ENCODE results near the gene CAMK2G.
"Not testable (repeated sequence)": the region's sequence is repeated elsewhere in the genome, so short reads cannot be mapped to it uniquely, and the experiment has no call there.

The CAMK2G gene

DNA sequence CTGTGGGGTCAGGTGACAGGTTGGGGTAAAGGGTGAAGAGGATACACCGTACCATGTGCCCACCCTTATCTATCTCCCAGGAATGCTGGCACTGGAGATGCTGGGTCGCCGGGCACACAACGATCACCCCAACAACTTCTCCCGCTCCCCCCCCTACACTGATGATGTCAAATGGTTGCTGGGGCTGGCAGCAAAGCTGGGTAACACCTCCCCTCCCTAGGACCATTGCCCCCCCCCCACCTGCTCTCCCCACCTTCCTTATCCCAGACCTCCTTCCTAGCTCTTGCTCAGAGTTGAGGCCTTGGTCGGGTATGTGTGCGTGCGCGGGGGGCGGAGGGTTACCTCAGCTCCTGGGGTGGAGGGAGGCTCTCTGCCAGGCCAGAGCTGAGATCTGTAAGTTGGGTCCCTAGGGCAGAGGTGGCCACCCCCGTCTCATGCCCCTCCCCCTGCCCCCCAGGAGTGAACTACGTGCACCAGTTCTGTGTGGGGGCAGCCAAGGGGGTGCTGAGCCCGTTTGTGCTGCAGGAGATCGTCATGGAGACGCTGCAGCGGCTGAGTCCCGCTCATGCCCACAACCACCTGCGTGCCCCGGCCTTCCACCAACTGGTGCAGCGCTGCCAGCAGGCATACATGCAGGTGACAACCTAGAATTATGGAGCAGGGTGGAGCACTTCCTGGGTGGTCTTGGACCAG is 73.6 kb downstream of the CAMK2G start:
- no peak for TF ChIP-seq CTCF (IDR thresholded peaks at IDR 0.05; ENCODE audit: low read depth, low read length, missing control alignments)
- H3K4me3 ChIP-seq (replicated peaks; ENCODE audit: low read depth, low read length) = no peak overlapping the region
- no peak for DNase-seq (ENCODE audit: extremely low read depth, low read depth)

GRCh38 chr10:73799899-73800559 is 74.3 kb downstream of the CAMK2G start:
- no peak for DNase-seq (ENCODE audit: extremely low read depth, low read depth)
- no peak overlapping the region for H3K4me3 ChIP-seq (replicated peaks; ENCODE audit: low read depth, low read length)
- no peak for TF ChIP-seq CTCF (IDR thresholded peaks at IDR 0.05; ENCODE audit: low read depth, low read length, missing control alignments)

GRCh38 chr10:73798927-73799560 is 75.3 kb downstream of the CAMK2G start:
- H3K4me3 ChIP-seq (replicated peaks; ENCODE audit: low read depth, low read length) = no peak overlapping the region
- no peak for TF ChIP-seq CTCF (IDR thresholded peaks at IDR 0.05; ENCODE audit: low read depth, low read length, missing control alignments)
- no peak for DNase-seq (ENCODE audit: extremely low read depth, low read depth)

DNA sequence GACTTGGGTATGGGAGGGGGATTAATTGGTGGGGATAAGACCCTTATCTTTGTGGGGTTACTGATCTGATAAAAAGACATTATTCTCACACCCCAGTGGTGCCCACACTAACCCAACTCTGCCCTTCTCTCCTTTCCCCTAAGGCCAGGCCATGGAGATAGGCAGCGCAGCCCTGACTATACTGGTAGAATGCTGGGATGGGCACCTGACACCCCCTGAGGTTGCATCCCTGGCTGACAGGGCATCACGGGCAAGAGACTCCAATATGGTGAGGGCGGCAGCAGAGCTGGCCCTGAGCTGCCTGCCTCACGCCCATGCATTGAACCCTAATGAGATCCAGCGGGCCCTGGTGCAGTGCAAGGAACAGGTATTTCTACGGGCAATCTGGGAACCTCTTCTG is 76.3 kb downstream of the CAMK2G start:
- no peak for TF ChIP-seq CTCF (IDR thresholded peaks at IDR 0.05; ENCODE audit: low read depth, low read length, missing control alignments)
- no peak overlapping the region for H3K4me3 ChIP-seq (replicated peaks; ENCODE audit: low read depth, low read length)

GRCh38 chr10:73797324-73798025 is 76.9 kb downstream of the CAMK2G start:
- TF ChIP-seq CTCF (IDR thresholded peaks at IDR 0.05; ENCODE audit: low read depth, low read length, missing control alignments) = no peak
- H3K4me3 ChIP-seq (replicated peaks; ENCODE audit: low read depth, low read length) = no peak overlapping the region
- DNase-seq (ENCODE audit: extremely low read depth, low read depth) = no peak

More for the DNA sequence above, 76.3 kb downstream of the CAMK2G start:
- no peak for DNase-seq (ENCODE audit: extremely low read depth, low read depth)

DNA sequence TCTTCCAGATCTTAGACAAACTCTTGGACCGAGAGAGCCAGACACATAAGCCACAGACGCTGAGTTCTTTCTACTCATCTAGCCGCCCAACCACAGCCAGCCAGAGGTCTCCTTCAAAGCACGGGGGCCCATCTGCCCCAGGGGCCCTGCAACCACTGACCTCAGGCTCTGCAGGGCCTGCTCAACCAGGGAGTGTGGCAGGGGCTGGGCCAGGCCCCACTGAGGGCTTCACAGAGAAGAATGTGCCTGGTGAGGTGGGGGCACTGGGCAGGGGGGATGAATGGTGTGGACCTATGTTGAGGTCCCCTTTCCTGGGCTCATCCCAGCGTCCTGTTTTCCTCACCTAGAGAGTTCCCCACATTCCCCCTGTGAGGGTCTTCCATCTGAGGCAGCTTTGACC is 77.6 kb downstream of the CAMK2G start:
- no peak for TF ChIP-seq CTCF (IDR thresholded peaks at IDR 0.05; ENCODE audit: low read depth, low read length, missing control alignments)
- no peak overlapping the region for H3K4me3 ChIP-seq (replicated peaks; ENCODE audit: low read depth, low read length)
- DNase-seq (ENCODE audit: extremely low read depth, low read depth) = no peak

GRCh38 chr10:73796035-73796434 is 78.3 kb downstream of the CAMK2G start:
- DNase-seq (ENCODE audit: extremely low read depth, low read depth); H3K4me3 ChIP-seq (replicated peaks; ENCODE audit: low read depth, low read length): not testable (repeated sequence)

DNA sequence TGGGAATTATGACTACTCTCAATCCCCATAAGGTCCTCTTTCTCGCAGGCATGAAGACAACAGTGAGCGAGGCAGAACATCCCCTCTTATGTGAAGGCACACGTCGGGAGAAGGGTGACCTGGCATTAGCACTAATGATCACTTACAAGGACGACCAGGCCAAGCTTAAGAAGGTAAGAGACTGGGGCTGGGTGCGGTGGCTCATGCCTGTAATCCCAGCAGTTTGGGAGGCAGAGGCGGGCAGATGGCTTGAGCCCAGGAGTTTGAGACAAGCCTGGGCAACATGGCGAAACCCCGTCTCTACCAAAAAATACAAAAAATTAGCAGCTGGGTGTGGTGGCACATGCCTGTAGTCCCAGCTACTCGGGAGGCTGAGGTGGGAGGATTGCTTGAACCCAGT is 78.9 kb downstream of the CAMK2G start:
- H3K4me3 ChIP-seq (replicated peaks; ENCODE audit: low read depth, low read length); DNase-seq (ENCODE audit: extremely low read depth, low read depth): not testable (repeated sequence)

All from HFF-Myc (cell line).